SU-DHL-6 (cell line): Measurements from ENCODE around the gene TMEM231.

Source experiments
- EZH2phosphoT487 ChIP-seq: fragments of 200-600 bp; sonication (generic), shearing (Covaris generic); conservative IDR thresholded peaks from 2 replicates; pipeline ENCODE4 v1.6.1; 2018; ENCODE audit warnings: mild to moderate bottlenecking, antibody characterized with exemption, low read length, moderate library complexity, mixed read lengths
- TF ChIP-seq, protein P1 (sequence below): fragments of 200-600 bp; sonication (generic); IDR thresholded peaks from one replicate; pipeline ENCODE4 v1.5.1; 2017; ENCODE audit warnings: antibody characterized with exemption, mild to moderate bottlenecking, low read length, moderate library complexity; ENCODE audit not compliant: insufficient read depth, poor library complexity, severe bottlenecking

DNA sequence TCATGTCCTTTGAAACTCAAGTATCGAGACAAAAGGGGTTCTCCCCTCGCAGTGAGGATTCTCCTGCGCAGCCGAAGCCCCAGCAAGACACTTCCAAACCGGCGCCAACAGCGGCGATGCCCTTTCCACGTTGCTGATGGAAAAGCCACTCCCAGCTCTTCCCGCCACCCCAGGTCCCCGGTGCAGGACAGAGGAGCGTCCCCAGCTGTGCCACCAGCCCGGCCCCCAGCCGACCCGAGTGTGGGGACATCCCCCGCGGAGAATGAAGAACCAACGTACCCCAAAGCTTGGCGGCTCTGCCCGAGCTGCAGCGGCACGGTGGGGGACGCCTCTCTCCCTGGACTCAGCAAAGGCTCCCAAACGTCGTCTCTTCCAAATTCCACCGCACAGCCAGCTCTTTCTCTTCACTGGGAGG is 61.4 kb downstream of the TMEM231 start:
- TF ChIP-seq, protein P1, sequence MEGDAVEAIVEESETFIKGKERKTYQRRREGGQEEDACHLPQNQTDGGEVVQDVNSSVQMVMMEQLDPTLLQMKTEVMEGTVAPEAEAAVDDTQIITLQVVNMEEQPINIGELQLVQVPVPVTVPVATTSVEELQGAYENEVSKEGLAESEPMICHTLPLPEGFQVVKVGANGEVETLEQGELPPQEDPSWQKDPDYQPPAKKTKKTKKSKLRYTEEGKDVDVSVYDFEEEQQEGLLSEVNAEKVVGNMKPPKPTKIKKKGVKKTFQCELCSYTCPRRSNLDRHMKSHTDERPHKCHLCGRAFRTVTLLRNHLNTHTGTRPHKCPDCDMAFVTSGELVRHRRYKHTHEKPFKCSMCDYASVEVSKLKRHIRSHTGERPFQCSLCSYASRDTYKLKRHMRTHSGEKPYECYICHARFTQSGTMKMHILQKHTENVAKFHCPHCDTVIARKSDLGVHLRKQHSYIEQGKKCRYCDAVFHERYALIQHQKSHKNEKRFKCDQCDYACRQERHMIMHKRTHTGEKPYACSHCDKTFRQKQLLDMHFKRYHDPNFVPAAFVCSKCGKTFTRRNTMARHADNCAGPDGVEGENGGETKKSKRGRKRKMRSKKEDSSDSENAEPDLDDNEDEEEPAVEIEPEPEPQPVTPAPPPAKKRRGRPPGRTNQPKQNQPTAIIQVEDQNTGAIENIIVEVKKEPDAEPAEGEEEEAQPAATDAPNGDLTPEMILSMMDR, result no peak
- no peak for TF ChIP-seq EZH2phosphoT487
